ENCODE data around the gene MED22. TPM values are rescaled to one million over a fixed set of nuclear protein-coding genes. Genes with fewer than 3 reads are reported as not detected.
A peak's percentile ranks its signal among the peaks of the same experiment; 100 is the strongest.

The MED22 gene
- total RNA-seq, 1 donor from 2014 or later = 35.7 TPM

DNA sequence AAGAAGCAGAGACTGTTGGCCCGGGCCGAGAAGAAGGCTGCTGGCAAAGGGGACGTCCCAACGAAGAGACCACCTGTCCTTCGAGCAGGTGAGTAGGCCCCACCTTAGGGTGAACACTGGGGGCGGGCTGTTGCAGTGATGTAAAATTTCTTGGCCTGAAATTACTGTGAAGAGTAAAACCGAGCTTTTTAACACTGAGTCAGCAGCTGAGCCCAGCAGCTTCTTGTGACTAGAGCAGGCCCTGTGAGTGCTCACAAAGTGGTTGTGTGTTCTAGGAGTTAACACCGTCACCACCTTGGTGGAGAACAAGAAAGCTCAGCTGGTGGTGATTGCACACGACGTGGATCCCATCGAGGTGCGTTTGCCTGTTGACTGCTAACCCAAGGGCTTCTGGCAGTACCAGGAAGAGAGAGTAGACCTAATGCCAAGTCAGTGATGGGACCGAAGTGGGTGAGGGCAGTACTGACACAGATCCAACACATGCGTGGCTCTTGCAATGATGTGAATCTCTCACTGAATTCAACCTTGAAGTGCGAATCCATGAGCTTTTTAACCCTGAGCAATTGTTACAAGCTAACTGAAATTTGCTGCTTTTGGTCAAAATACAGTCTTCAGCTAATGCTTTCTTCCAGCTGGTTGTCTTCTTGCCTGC is 2.2 kb upstream of the MED22 start:
- Mint-ChIP-seq H3K9me3 (ENCODE audit: unreplicated experiment) (peaks cover 15% of the 10 kb centered on the region), H3K27me3 (ENCODE audit: unreplicated experiment) (peaks cover 10% of the 10 kb centered on the region), H3K36me3 (ENCODE audit: unreplicated experiment) (peaks cover 17% of the 10 kb centered on the region), H3K4me3 (ENCODE audit: unreplicated experiment) (peak overlapping the region; percentile 97), H3K27ac (ENCODE audit: unreplicated experiment) (no peak overlapping the region), H3K4me1 (ENCODE audit: low read depth, unreplicated experiment) (peaks cover 26% of the 10 kb centered on the region)
- no peak for DNase-seq
- TF ChIP-seq, protein P1, sequence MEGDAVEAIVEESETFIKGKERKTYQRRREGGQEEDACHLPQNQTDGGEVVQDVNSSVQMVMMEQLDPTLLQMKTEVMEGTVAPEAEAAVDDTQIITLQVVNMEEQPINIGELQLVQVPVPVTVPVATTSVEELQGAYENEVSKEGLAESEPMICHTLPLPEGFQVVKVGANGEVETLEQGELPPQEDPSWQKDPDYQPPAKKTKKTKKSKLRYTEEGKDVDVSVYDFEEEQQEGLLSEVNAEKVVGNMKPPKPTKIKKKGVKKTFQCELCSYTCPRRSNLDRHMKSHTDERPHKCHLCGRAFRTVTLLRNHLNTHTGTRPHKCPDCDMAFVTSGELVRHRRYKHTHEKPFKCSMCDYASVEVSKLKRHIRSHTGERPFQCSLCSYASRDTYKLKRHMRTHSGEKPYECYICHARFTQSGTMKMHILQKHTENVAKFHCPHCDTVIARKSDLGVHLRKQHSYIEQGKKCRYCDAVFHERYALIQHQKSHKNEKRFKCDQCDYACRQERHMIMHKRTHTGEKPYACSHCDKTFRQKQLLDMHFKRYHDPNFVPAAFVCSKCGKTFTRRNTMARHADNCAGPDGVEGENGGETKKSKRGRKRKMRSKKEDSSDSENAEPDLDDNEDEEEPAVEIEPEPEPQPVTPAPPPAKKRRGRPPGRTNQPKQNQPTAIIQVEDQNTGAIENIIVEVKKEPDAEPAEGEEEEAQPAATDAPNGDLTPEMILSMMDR (IDR thresholded peaks at IDR 0.05; ENCODE audit: partially characterized antibody, unreplicated experiment) = no peak

DNA sequence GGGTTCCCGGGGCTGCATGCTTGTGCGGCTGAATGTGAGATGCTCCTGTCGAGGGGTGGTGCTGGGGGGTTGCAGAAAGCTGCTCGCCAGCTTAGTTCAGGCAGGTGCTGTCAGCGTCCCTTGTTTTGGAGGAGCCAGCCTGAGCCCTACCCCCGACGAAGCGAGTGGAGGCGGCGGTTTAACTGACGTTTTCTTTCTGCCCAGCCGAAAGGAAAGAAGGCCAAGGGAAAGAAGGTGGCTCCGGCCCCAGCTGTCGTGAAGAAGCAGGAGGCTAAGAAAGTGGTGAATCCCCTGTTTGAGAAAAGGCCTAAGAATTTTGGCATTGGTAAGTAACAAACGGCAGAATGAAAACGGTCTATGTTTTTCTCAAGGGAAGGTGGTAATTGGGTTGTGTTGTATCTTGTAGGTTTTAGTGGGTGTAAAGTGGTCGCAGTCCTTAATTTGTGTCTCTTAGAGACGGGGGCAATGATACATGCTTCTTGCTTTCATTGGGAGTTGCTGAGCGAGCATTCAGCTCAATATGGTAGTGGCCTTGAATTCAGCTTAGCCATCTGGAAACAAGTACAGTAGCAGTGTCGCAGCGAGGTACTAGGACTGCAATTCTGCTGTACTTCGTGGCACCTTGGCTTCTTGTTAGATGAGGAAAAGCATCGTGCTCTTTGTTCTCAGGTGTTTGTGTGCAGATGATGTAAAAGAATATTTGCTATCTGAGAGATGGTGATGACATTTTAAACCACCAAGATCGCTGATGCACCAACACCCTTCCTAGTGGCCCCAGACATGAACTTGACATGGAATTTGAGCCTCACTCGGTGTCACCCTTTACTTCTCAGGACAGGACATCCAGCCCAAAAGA is 1.0 kb upstream of the MED22 start:
- Mint-ChIP-seq H3K36me3 (ENCODE audit: unreplicated experiment) (peaks cover 17% of the 10 kb centered on the region), H3K27ac (ENCODE audit: unreplicated experiment) (peak overlapping the region; percentile 99), H3K27me3 (ENCODE audit: unreplicated experiment) (peaks cover 10% of the 10 kb centered on the region), H3K4me1 (ENCODE audit: low read depth, unreplicated experiment) (peaks cover 20% of the 10 kb centered on the region), H3K9me3 (ENCODE audit: unreplicated experiment) (peaks cover 16% of the 10 kb centered on the region), H3K4me3 (ENCODE audit: unreplicated experiment) (peak overlapping the region; percentile 97)
- TF ChIP-seq, protein P1 (IDR thresholded peaks at IDR 0.05; ENCODE audit: partially characterized antibody, unreplicated experiment) = no peak
- no peak for DNase-seq

- Mint-ChIP-seq H3K4me3 (ENCODE audit: unreplicated experiment) (peak overlapping the region; percentile 97), H3K9me3 (ENCODE audit: unreplicated experiment) (peaks cover 16% of the 10 kb centered on the region), H3K27me3 (ENCODE audit: unreplicated experiment) (peaks cover 12% of the 10 kb centered on the region), H3K36me3 (ENCODE audit: unreplicated experiment) (peaks cover 17% of the 10 kb centered on the region), H3K4me1 (ENCODE audit: low read depth, unreplicated experiment) (peaks cover 17% of the 10 kb centered on the region), H3K27ac (ENCODE audit: unreplicated experiment) (peak overlapping the region; percentile 99)
- TF ChIP-seq, protein P1 (IDR thresholded peaks at IDR 0.05; ENCODE audit: partially characterized antibody, unreplicated experiment) = no peak
- peak; percentile 45 for DNase-seq
These were observed 381 bp downstream of the MED22 start for GRCh38 chr9:133347515-133347984.

GRCh38 chr9:133346021-133346785 is 1.7 kb downstream of the MED22 start:
- Mint-ChIP-seq H3K36me3 (ENCODE audit: unreplicated experiment) (peaks cover 13% of the 10 kb centered on the region), H3K9me3 (ENCODE audit: unreplicated experiment) (peaks cover 16% of the 10 kb centered on the region), H3K4me3 (ENCODE audit: unreplicated experiment) (peak overlapping the region; percentile 95), H3K4me1 (ENCODE audit: low read depth, unreplicated experiment) (peaks cover 18% of the 10 kb centered on the region), H3K27me3 (ENCODE audit: unreplicated experiment) (peaks cover 12% of the 10 kb centered on the region), H3K27ac (ENCODE audit: unreplicated experiment) (no peak overlapping the region)
- TF ChIP-seq, protein P1 (IDR thresholded peaks at IDR 0.05; ENCODE audit: partially characterized antibody, unreplicated experiment) = no peak
- no peak for DNase-seq
